ENCODE measurements around the gene GPR50.

The GPR50 gene

DNA sequence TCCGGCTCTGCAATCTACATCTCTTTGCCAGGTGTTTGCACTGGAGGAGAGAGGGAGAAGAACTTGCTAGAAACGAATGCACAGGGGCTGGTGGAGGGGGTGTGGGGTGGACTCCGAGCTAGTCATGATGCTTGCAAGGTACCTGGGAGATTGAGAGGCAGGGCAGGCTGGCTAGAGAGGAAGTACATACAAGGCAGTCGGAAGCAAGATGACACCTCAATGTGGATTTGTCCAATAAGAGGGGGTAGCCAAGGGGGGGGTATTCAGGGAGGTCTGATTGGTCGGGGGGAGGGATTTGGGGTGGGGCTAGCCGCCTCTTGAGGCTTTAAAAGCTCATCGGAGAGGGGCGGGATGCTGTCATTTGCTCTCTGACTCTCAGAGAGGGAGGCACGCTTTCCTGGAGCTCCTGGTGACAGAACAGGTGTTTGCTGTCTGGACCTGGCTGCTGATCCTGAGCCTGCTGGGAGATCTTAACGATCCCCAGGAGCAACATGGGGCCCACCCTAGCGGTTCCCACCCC lies at the start of gene GPR50:
TSS of gene GPR50 (plus strand) at position 354 of the 520 bp plus-strand sequence. CDS start at position 492, 138 bp downstream.
- no peak for DNase-seq

DNA sequence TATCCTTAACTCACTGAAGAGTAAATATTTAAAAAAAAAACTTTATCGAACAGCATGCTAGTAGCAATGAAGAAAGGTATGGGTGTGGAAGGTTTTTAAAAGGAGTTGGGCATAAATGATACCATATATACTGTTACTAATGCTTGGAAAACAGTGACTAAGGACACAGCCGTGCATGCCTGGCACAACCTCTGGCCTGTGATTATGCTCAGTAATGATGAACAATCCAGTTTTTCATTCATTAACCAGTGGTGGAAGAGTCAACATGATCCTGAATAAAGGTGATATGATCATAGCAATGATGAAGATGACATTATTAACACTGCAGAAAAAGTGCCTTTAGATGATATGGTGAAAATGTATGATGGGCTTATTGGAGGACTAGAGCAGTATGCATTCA lies 43.9 kb upstream of the GPR50 start:
- no peak for DNase-seq

DNA sequence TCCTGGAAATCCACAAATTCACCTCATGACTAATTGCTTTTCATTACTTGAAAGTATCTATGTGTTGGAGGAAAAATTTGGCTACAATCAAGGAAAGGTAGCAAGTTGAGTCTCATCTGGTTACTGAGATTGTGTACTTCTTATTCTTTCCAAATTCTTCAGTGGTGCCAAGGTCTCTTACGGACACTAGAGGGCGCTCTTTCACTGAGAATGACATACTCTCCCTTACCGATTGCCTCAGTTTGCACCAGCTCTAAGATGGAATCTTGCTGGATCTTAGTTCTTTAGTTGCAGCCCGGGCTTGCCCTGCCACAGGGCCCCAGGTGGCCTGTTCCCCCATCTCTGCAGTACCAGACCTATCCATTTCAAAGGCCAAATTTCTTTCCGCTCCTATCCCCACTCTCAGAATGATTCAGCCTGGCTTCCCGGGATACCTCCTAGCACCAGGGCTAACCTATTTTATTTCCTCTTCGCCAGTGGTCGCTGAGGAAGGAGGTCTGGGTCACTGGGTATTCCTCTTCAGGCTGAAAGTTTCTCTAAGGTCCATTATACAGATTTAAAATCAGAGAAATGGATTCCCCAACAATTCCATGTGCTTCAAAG lies 24.6 kb upstream of the GPR50 start:
- peak; percentile 28 for DNase-seq

DNA sequence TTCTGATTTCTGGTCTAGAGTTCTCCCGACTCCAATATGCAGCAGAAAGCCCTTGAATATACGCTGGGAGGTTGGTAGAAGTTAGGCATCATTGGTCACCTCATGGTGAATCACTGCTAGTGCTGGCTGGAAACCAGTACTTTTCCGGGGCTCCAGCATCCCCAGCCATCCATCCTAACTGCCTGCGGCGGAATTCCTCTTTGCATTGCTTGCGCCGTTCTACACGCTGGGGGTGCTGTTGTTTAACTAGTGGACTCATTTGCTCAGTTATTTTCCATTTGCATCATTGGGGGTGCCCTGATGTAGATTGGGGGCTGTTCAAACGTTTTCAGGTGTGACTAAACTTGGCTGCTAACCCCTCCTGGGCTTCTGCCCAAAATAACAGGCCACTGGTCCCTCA lies 23.3 kb upstream of the GPR50 start:
- peak; percentile 5 for DNase-seq

DNA sequence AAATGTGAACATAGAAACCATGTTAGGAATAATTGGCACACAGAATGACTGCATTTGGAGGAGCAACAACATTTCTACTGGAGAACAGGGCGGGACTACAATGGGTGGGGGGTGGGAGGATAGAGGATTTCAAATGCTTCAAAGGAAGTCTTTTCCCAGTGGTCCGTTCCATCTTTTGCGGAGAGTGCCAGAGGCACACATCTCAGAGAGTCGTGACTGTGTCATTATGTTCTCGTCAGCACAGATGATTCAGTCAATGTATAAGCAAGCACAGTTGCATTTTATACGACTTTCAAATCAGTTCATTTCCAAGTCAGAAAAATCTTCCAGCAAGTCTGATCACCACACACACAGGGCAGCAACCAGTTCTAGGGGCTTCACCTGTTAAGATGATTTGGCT lies 22.7 kb upstream of the GPR50 start:
- no peak for DNase-seq

DNA sequence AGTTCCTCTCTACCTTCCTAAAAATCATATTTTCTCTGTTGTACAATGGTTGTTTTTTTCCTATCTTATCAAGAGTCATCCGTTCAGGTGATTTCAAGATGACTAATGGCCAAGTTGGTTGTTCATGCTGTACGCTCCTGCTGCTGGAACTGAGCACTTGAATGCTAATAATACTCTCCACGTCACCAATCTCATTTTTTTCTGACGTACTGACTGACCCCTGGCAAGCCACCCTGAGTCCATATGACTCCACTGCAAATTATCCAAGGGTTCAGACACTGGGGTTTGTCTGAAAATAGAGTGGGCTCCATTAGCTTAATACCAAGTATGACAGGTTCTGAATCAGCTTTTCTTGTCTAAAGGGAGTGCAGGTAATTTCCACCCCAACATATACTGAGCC lies 21.1 kb upstream of the GPR50 start:
- DNase-seq = no peak

DNA sequence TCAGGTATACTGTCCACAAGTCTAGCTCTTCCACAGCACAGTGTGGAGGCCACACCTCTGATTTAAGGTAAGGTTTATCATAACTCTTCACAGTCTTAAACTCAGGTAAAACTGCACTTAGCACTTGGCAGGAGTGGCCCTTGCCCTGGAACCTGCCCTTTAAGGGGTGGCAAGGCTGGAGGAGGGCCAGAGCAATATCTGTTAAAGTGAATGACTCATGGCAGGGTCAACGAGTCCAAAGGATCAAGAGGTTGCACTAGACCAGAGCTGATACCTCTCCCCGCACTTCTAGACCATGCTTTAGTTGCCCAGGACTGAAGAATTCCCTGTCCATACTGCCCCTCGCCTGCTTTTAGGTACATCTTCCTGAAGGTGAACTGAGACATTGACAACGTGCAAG lies 14.7 kb upstream of the GPR50 start:
- no peak for DNase-seq

DNA sequence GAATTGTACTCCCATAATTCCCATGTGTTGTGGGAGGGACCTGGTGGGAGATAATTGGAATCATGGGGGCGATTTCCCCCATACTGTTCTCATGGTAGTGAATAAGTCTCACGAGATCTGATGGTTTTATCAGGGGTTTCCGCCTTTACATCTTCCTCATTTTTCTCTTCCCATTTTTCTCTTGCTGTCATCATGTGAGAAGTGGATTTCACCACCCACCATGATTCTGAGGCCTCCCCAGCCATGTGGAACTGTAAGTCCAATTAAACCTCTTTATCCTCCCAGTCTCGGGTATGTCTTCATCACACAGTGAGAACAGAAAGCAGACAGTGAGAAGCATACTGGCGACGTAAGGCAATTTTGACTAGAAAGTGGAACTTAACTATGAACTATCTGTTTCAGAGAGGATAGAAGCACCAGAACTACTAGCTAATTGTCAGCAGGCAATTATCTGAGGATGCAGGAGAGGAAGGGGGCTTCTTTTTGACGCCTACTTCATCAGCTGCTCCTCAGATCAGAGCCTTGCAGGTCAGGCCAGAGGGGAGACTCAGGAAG lies 8.5 kb upstream of the GPR50 start:
- DNase-seq = no peak

DNA sequence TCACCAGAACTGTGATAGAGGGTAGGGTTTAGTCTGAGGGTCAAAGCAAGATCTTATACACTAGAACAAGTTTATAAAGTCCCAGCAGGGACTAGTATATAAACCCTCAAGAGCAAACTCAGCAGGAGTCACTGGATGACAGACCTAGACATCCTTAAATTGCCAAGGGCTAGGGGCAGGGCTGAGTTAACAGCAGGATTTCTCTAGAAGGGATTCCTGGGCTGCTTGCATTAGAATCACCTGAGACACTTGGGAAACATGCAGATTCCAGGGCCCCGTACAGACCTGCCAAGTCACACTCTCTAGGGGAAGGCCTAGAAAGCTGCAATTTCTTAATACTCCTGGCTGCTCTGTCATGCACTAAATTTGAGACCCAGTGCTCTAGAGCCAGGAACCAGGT lies 6.6 kb upstream of the GPR50 start:
- no peak for DNase-seq

DNA sequence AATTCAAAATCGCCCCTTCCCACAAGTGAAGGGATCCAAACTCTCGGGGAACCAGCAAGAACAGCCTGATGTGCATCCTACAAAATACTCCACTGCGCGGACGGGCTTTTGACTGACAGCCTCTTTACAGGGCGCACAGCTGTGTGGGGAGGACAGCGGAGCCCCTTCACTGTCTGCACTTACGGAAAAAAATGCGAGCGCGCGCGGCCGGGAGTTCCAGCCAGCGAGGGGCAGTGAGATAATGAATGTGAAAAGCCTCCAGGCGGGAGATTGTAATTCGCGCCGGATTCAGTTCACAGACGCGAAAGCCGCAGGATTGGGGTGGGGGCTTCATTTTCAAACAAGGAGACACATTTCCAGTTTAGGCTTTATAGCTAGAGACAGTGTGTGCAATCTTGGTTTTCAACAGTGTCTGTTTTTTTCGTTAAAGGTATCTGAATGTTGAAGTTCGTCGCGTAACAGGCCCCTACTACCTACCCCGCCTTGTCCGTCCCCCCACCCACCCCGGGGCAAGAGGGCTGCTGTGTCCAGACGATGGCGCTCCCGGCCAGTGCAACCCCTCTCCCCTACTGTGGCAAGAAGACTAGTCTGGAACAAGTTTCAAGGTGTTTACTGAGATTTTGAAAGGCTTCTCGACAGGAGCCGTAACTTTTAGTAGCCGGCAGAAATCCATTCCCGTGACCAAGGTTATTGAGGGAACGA lies 1.7 kb upstream of the GPR50 start:
- no peak for DNase-seq

DNA sequence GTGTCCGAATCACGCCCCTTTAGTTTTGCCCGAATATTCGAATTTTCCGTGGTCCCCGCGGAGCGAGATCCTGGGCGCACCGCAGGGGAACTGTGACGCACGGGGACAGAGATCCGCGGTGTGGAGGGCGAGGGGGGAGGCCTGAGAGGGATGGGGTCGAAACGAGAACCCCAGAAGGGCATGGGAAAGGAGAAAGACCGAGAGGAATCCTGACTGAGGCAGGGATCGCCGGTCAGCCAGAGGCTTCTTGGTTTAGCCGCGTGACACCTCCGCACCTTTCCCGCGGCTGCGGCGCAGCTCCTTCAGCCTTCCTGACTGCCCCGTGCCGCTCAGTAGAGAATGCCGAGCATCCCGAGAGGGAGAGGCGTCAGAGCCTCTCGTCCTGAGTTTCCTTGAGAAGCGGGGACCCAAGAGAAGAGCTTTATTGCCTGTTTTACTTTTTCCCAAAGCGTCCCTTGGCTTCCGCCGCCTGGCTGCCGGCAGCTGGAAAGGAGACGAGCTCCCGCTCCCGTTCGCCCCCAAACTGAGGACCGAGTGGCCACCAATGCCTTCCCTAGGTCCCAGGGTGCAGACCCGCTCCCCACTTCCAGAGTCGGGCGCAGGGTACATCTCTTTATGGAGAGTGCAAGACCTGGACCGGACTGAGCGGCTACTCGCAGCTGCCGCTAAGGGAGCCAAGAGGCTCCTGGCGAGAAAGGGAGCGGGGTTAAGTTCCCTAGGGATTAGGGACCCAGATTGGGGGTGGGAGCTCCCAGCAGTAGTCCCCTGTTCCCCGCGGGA lies 911 bp upstream of the GPR50 start:
- no peak for DNase-seq

DNA sequence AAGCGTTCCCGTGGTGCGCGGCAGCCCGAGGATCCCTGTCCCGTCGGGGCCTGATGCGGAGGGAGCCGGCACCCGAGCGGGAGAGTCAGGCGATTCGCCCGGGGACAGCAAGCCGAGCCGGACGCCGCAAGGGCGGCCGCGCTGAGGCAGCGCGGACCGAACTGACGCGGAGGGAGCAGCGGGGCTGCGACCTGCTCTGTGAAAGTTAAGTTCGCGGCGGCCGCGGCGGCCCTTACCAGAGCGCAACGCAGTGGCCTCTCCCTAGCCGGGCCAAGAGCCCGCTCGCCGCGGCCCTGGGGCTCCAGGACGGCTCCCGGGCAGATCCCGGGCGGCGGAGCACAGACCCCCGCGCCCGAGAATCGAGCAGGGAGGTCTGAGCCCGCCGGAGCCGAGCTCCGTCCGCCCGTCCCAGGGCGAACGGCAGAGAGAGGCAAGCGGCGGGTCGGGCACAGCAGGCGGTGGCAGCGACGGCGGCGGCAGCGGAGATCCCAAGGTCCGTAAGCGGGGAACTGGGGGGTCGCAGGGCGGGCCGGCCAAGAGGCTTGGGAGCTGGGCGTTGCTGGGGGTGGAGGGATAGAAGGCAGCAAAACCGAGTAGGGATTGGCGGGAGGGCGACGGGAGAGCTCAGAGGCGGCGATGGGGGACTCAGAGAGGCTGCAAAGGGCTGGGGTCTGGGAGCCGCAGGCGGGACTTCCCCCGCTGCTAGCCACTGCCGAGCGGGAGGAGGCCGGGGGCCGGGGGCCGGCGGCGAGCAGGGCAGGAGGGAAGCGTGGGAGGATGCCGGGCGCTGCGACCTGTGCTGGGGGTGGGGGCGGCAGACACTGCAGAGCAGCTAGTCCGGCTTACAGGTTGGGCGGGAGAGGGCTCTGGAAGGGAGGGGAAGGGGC lies 1.0 kb downstream of the GPR50 start:
- no peak for DNase-seq

DNA sequence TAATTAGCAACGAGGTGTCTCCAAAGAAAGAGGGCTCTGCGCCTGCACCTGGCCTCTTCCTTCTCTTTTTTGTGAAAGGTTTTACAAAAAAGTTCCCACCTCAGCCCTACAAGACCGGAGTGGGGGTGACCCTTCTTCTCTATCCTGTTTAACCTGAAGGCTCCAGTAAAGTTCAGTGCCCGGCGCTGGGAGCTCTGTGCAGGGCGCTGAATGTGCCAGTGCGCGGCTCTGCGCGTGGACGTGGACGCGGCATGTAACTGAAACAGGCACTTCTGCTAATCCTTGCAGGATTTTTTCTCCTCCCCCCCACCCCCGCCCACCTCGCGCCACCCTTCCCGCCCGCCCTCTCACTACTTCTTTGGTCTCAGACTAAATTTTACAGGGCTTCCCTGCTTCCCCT lies 2.4 kb downstream of the GPR50 start:
- DNase-seq = no peak

DNA sequence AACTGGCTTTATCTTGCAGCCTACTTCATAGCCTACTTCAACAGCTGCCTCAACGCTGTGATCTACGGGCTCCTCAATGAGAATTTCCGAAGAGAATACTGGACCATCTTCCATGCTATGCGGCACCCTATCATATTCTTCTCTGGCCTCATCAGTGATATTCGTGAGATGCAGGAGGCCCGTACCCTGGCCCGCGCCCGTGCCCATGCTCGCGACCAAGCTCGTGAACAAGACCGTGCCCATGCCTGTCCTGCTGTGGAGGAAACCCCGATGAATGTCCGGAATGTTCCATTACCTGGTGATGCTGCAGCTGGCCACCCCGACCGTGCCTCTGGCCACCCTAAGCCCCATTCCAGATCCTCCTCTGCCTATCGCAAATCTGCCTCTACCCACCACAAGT lies 4.0 kb downstream of the GPR50 start:
- no peak for DNase-seq

DNA sequence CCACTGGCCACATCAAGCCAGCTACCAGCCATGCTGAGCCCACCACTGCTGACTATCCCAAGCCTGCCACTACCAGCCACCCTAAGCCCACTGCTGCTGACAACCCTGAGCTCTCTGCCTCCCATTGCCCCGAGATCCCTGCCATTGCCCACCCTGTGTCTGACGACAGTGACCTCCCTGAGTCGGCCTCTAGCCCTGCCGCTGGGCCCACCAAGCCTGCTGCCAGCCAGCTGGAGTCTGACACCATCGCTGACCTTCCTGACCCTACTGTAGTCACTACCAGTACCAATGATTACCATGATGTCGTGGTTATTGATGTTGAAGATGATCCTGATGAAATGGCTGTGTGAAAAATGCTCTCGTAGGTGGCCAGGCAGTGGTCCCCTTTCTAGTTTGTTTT lies 4.7 kb downstream of the GPR50 start:
- no peak for DNase-seq

DNA sequence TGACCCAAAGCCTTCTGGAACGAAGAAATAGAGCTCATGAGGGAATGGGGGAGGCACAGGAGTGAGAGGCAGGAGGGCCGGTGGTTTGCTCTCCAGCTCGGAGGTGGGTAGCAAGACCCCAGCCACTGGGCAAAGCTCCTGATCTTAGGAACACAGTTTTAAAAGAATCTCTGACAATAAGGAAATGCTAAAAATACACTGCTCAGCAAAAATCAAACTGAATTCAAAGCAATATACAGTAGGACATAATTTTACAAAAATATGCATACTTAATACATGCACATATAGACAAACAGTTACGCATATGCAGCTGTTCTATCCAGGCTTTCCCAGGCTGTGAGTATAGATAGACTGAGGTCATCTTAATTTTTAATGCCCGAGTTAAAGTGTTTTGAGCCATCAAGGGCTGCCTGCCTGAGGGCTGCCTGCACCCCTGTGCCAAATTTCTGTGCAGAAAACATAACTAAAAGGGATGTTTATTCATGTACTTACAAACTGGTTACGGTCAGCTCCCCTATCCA lies 6.9 kb downstream of the GPR50 start:
- no peak for DNase-seq

DNA sequence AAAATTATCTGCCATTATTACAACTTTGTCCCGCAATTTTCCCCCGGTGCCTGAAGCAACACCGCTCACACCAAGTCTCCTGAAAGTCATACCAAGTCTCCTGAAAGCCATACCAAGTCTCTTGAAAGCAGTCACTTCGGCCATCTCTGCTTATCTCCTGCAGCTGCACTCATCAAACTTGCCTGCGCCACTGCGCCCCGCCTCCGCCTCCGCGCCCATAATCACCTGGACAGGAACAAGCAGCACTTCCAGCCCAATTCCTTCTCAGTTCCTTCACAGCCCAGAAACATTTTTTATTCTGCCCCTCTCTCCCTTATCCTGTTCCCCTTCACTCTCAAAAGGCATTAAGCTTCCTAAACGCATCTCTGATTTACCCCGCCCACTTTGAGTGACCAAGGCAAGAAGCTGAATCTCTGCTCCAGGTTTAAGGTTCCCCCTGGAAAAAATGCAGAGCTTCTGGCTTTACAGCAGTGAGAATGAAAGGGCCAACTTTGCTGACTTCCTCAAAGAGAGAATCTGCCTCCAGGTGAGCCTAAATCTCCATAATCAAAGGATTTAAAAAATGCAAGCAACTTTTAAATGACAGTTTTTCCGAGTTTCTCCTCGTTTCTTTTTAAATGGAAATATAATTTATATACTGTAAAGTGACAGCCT lies 7.7 kb downstream of the GPR50 start:
- DNase-seq = no peak

DNA sequence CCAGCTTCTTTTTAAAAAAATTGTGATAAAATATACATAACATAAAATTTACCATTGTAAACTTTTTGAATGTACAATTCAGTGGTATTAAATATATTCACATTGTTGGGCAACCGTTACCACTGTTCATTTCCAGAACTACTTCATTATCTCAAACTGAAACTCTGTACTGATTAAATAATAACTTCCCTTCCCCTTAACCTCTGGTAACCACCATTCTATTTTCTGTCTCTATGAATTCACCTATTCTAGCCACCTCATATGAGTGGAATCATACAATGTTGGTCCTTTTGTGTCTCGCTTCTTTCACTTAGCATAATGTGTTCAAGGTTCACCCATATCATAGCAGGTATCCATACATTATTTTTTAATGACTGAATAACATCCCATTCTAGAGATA lies 8.3 kb downstream of the GPR50 start:
- no peak for DNase-seq

DNA sequence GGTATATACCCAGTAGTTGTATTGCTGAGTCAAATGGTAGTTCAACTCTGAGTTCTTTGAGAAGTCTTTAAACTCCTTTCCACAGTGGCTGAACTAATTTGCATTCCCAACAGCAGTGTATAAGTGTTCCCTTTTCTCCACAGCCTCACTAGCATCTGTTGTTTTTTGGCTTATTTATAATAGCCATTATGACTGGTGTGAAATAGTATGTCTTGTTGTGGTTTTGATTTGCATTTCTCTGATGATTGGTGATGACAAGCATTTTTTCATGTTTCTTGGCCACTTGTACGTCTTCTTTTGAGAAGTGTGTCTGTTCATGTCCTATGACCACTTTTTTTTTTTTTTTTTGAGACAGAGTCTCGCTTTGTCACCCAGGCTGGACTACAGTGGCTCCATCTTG lies 30.5 kb downstream of the GPR50 start:
- DNase-seq = no peak

DNA sequence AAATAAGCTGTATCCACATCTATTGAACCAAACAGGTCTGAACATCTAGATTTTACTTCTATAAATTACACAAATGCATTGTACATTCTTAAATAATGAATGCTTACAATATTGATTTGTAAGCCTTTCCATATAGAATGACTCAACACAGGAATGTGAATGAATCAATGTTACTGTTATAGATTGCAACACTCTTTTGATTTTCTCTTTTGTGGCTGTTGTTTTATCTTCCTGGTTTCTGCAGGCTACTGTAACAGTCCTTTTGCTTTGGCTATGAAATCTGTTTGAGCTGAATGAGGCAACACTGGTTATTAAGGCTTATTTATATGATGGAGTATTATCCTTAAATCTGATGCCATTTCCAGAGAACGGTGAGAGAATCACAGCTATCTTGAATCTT lies 49.5 kb downstream of the GPR50 start:
- no peak for DNase-seq

DNA sequence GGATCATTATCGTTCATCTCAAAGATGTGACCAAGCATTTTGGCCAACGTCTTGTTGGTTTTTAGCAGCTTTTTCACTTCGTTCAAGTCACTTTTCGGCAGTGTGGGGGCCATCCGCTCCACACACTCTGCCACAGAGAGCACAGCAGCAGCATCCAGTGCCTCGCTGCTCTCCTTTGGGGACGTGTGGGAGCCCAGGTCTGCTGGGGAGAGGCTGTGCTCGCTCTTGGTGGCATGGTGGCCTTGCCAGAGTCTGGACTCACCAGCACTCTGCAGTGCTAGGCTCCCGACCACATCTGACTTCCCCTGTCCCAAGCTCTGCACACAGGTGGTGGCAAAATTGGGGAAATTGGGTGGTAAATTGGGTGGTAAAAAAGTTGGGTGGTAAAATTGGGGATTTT lies 50.6 kb downstream of the GPR50 start:
- no peak for DNase-seq

DNA sequence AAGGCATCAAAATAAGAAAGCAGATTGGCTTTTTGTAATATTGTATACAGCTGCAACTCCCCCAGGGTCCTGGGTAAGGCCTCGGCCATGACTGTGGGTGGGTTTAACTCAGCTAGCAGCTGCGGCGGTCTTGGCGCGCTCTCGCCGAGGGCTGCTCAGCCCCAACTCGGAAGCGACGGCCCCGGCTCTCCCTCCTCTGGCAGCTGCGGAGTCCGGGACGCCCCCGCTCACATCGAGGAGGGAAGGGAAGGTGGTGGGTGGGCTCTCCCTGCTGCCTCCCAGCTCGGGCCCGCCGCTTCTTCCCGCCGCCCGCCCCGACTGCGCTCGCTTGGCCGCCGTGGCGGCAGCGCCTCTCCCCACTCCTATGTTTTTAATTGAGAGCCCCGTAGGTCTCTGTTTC lies 51.2 kb downstream of the GPR50 start:
- DNase-seq = no peak

All from NCI-H774 (cell line).